Endothelial cell of umbilical vein (primary cell): Measurements from ENCODE around the gene HMBS. TPM values are rescaled to one million over a fixed set of nuclear protein-coding genes. Genes with fewer than 3 reads are reported as not detected.

Source experiments
- BruUV-seq: library from RNA; stranded (reverse); fragments of 400-500 nt; replicated peaks from 2 replicates; lab custom pipeline; 2021; lab: Mats Ljungman, UMichigan
- CTCF ChIA-PET: fragments of 300-600, 350-600 bp; sonication (Branson Sonifier 250); formaldehyde crosslinking; loops from one replicate; lab custom pipeline; 2021; ENCODE audit warnings: antibody characterized with exemption, inconsistent platforms; lab: Charles Lee
- POLR2A ChIA-PET: fragments of 300-600, 350-600 bp; sonication (Branson Sonifier 250); formaldehyde crosslinking; loops from one replicate; lab custom pipeline; 2021; ENCODE audit warnings: antibody characterized with exemption, inconsistent platforms; lab: Charles Lee
- DNase-seq: peaks from one replicate; pipeline ENCODE4 v3.0.0-alpha.2; 2011; ENCODE audit warnings: low read depth, low spot score
- FAIRE-seq: peaks from 2 replicates; lab custom pipeline; 2011; peaks lifted over from hg19 to GRCh38; lab: Jason Lieb, UNC
- H2AFZ ChIP-seq: 2 replicates; pipeline ENCODE4 v1.6.0; 2012; ENCODE audit warnings: low read depth, low read length, control low read depth, inconsistent platforms
- H3K27ac ChIP-seq: 2 replicates; pipeline ENCODE4 v1.5.1; 2011; ENCODE audit warnings: low read depth, mild to moderate bottlenecking, control low read depth, low read length, moderate library complexity; ENCODE audit not compliant: insufficient read depth
- H3K27me3 ChIP-seq, 2 experiments: 2 replicates each; pipeline versions ENCODE4 v1.6.0 to v1.6.1; 2011; ENCODE audit warnings: low read length in 2 of 2, mixed read lengths in 1 of 2; ENCODE audit not compliant: control insufficient read depth in 2 of 2, insufficient read depth in 2 of 2
- H3K36me3 ChIP-seq, 2 experiments: 2 replicates in 1 of 2; 3 replicates in 1 of 2; pipeline ENCODE4 v1.5.1; 2011; ENCODE audit warnings: low read length in 2 of 2, mild to moderate bottlenecking in 1 of 2, moderate library complexity in 1 of 2; ENCODE audit not compliant: control insufficient read depth in 2 of 2, insufficient read depth in 2 of 2; ENCODE audit errors: extremely low read depth in 1 of 2
- H3K4me1 ChIP-seq: 3 replicates; pipeline ENCODE4 v1.5.1; 2011; ENCODE audit warnings: mild to moderate bottlenecking, low read length; ENCODE audit not compliant: control insufficient read depth, insufficient read depth; ENCODE audit errors: extremely low read depth
- H3K4me2 ChIP-seq: 2 replicates; pipeline ENCODE4 v1.6.1; 2011; ENCODE audit warnings: low read length, control low read depth, mixed read lengths; ENCODE audit not compliant: insufficient read depth
- H3K4me3 ChIP-seq, 3 experiments: fragments of 200-600 bp in 1 of 3; sonication (generic), shearing (Covaris generic) in 1 of 3; replicated peaks in 1 of 3; 2 replicates each; pipeline ENCODE4 v1.5.1; 2011 to 2016; ENCODE audit warnings: control low read depth in 3 of 3, low read length in 3 of 3, mild to moderate bottlenecking in 2 of 3, inconsistent platforms in 1 of 3, low read depth in 1 of 3, moderate library complexity in 1 of 3; ENCODE audit not compliant: insufficient read depth in 1 of 3
- H3K79me2 ChIP-seq: 2 replicates; pipeline ENCODE4 v1.6.0; 2012; ENCODE audit warnings: low read length, inconsistent platforms; ENCODE audit not compliant: control insufficient read depth, insufficient read depth
- H3K9ac ChIP-seq: replicated peaks from 2 replicates; pipeline ENCODE3; 2011; ENCODE audit warnings: low read length, control low read depth; ENCODE audit not compliant: insufficient read depth; ENCODE audit errors: extremely low read depth
- H3K9me1 ChIP-seq: replicated peaks from 3 replicates; pipeline ENCODE4 v1.6.0; 2011; ENCODE audit warnings: mild to moderate bottlenecking, low read length; ENCODE audit not compliant: control insufficient read depth, insufficient read depth; ENCODE audit errors: extremely low read depth
- H3K9me3 ChIP-seq: replicated peaks from 2 replicates; pipeline ENCODE4 v1.5.1; 2012; ENCODE audit warnings: low read length, inconsistent platforms; ENCODE audit not compliant: control insufficient read depth, insufficient read depth
- H4K20me1 ChIP-seq: replicated peaks from 2 replicates; pipeline ENCODE3; 2011; ENCODE audit warnings: mild to moderate bottlenecking, low read length; ENCODE audit not compliant: control insufficient read depth, insufficient read depth; ENCODE audit errors: extremely low read depth
- CTCF ChIP-seq, 2 donors: IDR thresholded peaks; 1 replicate in 1 of 2; 2 replicates in 1 of 2; pipeline ENCODE4 v1.5.1; 2011; ENCODE audit warnings: low read length in 2 of 2, mild to moderate bottlenecking in 2 of 2, moderate library complexity in 2 of 2, control low read depth in 1 of 2, inconsistent platforms in 1 of 2, low read depth in 1 of 2; ENCODE audit not compliant: insufficient read depth in 1 of 2; ENCODE audit errors: extremely low read depth in 1 of 2
- EZH2 ChIP-seq: IDR thresholded peaks from 2 replicates; pipeline ENCODE4 v1.6.1; 2012; ENCODE audit warnings: borderline replicate concordance, low read depth, mild to moderate bottlenecking, moderate library complexity, low read length, inconsistent platforms; ENCODE audit not compliant: severe bottlenecking
- FOS ChIP-seq: IDR thresholded peaks from 2 replicates; pipeline ENCODE4 v1.6.1; 2011; ENCODE audit warnings: mild to moderate bottlenecking, low read length, moderate library complexity, borderline replicate concordance; ENCODE audit not compliant: insufficient read depth
- GATA2 ChIP-seq: IDR thresholded peaks from 2 replicates; pipeline ENCODE4 v1.7.0; 2011; ENCODE audit warnings: low read depth, mild to moderate bottlenecking, moderate library complexity, mixed read lengths, low read length; ENCODE audit not compliant: insufficient read length, insufficient read depth
- JUN ChIP-seq: IDR thresholded peaks from 2 replicates; pipeline ENCODE4 v1.6.1; 2011; ENCODE audit warnings: borderline replicate concordance, low read depth; ENCODE audit not compliant: insufficient read length, insufficient read depth
- MAX ChIP-seq: IDR thresholded peaks from 2 replicates; pipeline ENCODE4 v1.6.1; 2011; ENCODE audit not compliant: insufficient read depth, insufficient read length
- MYC ChIP-seq: IDR thresholded peaks from one replicate; pipeline ENCODE4 v1.6.1; 2011; ENCODE audit warnings: mild to moderate bottlenecking, low read depth, low read length
- POLR2A ChIP-seq: IDR thresholded peaks from 2 replicates; pipeline ENCODE4 v1.6.1; 2012; ENCODE audit warnings: low read depth, mild to moderate bottlenecking, control low read depth, low read length
- POLR2AphosphoS5 ChIP-seq: IDR thresholded peaks from 2 replicates; pipeline ENCODE4 v1.6.1; 2012; ENCODE audit warnings: low read depth, mild to moderate bottlenecking, control low read depth, low read length, moderate library complexity; ENCODE audit not compliant: insufficient read depth
- dilution Hi-C: fragments of 300-500 bp; cut with MboI; formaldehyde crosslinking; loops from one replicate; pipeline ENCODE4 v1.15.0; 2019; ENCODE audit warnings: low sequenced_read_pairs; ENCODE audit not compliant: extremely low pct_ligation_motif_present
- intact Hi-C: fragments of 100-400 bp; cut with micrococcal nuclease; formaldehyde crosslinking; loops from one replicate; pipeline ENCODE4 v1.10.0; 2022
- polyA plus RNA-seq, 4 experiments: library from polyadenylated mRNA; depleted of rRNA in 3 of 4; stranded (reverse) in 3 of 4; unstranded in 1 of 4; fragments of >200 nt; gene quantifications; 2 replicates each; pipeline versions ENCODE4 v1.2.1 to v1.2.3, GENCODE V29; 2011 to 2012; ENCODE audit warnings: missing spikeins in 1 of 4
- total RNA-seq: library from RNA; stranded (reverse); gene quantifications from 2 replicates; pipeline ENCODE4 v1.2.3, GENCODE V29; 2021

The HMBS gene
- total and polyA plus RNA-seq, 2 donors (not counting 3 experiments of a cell fraction or from before 2014, with no cell fraction given) = 13.5 to 24.8 TPM

GRCh38 chr11:119081682-119082260 lies 2.9 kb upstream of the HMBS start:
- CTCF ChIA-PET = interaction anchor here (2.0 kb wide), 1 partner anchor 14 kb away, joined by 8 read pairs; the partner anchor contains the start of gene VPS11
- dilution Hi-C loops = no loop called here
- no peaks in the 10 kb centered on the region for H3K9me1 ChIP-seq

More at GRCh38 chr11:119081682-119082260, 2.9 kb upstream of the HMBS start:
- no peak for TF ChIP-seq FOS
- no peak for TF ChIP-seq POLR2A
- no peak for TF ChIP-seq EZH2
- no peak for TF ChIP-seq MYC
- no peak for TF ChIP-seq JUN
- TF ChIP-seq CTCF (IDR thresholded peaks at IDR 0.05; ENCODE audit: extremely low read depth in 1 of 2, insufficient read depth in 1 of 2, low read depth in 1 of 2, low read length in 2 of 2) = no peak
- TF ChIP-seq MAX = no peak
- TF ChIP-seq GATA2 = no peak
- TF ChIP-seq POLR2AphosphoS5 = no peak
- H3K9ac ChIP-seq = no peak overlapping the region
- intact Hi-C loops = no loop called here
- H3K4me1 ChIP-seq = peaks cover 12% of the 10 kb centered on the region
- DNase-seq (no peak), FAIRE-seq (no peak)
- POLR2A ChIA-PET = no interaction called here
- no peak overlapping the region for H3K4me2 ChIP-seq
- H3K79me2 ChIP-seq = peaks cover 5% of the 10 kb centered on the region
- no peak overlapping the region for H3K27ac ChIP-seq
- BruUV-seq = no TSS peak
- H4K20me1 ChIP-seq = no peaks in the 10 kb centered on the region
- H2AFZ ChIP-seq = no peak overlapping the region
- H3K27me3 ChIP-seq = no peaks in the 10 kb centered on the region
- no peaks in the 10 kb centered on the region for H3K9me3 ChIP-seq
- peaks cover 10 to 39% of the 10 kb centered on the region in 2 experiments for H3K36me3 ChIP-seq
- no peak overlapping the region for H3K4me3 ChIP-seq
